SH-SY5Y (cell line): ENCODE data around the gene UBE2J2.

ENCODE experiments used
- GATA2 ChIP-seq: IDR thresholded peaks from 2 replicates; pipeline ENCODE4 v1.6.1; 2011; ENCODE audit warnings: mild to moderate bottlenecking, low read depth, low read length
- GATA3 ChIP-seq: IDR thresholded peaks from 2 replicates; pipeline ENCODE4 v1.6.1; 2011; ENCODE audit warnings: low read depth, mild to moderate bottlenecking, low read length, moderate library complexity

The UBE2J2 gene

DNA sequence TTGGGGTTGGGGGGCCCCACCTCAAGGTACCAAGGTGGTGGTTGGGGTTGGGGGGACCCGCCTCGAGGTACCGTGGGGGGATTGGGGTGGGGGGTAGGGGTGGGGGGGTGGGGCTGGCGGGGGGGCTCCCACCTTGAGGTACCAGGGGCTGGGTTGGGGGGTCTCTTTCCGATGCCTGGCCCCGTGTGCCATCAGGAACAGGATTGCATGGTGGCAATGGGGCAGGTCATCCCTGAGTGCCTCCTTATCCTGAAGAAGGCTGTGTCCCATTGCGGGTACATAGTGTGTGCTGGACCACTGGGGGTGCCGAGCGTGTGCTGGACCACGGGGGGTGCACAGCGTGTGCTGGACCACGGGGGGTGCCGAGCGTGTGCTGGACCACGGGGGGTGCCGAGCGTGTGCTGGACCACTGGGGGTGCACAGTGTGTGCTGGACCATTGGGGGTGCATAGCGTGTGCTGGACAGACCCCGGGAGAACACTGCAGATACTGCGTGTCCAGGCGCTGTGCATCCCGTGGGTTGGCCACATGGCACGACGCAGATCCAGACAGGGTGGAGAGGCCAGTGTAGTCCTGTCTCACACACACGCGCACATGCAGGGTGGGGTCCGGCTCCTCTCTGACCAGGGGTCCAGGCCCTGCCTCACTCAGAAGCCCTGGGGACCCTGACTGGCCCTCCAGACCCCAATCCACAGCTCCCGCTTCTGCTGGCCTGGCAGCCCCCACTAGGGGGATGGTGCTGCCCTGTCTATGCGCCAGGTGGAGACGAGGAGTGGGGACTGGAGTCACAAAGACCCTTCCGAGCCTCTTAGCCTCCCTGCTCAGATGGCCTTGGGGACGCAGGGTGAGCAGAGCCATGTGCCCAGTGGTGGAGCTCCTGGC is 10.8 kb upstream of the UBE2J2 start:
- TF ChIP-seq GATA3 (no peak), GATA2 (no peak)

DNA sequence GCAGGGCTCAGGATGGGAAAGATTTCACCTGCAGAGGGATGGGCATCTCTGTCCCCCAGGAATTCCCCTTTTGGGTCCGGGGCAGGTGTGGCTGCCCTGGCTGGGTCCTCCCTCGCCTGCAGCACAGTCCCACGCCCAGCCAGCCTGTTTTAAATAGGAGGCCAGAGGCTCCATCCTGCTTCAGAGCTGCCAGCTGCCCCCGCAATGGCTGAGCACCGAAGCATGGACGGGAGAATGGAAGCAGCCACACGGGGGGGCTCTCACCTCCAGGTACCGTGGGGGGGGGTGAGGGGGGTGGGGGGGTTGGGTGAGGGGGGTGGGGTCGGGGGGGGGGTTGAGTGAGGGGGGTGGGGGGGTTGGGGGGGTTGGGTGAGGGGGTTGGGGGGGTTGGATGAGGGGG is 10.2 kb upstream of the UBE2J2 start:
- TF ChIP-seq GATA3 (no peak), GATA2 (no peak)

- TF ChIP-seq GATA3: no peak
- no peak for TF ChIP-seq GATA2
These were observed 9.3 kb upstream of the UBE2J2 start for GRCh38 chr1:1282998-1283397.

- TF ChIP-seq GATA2 (no peak), GATA3 (no peak)
These were observed 8.1 kb upstream of the UBE2J2 start for GRCh38 chr1:1281533-1282321.

DNA sequence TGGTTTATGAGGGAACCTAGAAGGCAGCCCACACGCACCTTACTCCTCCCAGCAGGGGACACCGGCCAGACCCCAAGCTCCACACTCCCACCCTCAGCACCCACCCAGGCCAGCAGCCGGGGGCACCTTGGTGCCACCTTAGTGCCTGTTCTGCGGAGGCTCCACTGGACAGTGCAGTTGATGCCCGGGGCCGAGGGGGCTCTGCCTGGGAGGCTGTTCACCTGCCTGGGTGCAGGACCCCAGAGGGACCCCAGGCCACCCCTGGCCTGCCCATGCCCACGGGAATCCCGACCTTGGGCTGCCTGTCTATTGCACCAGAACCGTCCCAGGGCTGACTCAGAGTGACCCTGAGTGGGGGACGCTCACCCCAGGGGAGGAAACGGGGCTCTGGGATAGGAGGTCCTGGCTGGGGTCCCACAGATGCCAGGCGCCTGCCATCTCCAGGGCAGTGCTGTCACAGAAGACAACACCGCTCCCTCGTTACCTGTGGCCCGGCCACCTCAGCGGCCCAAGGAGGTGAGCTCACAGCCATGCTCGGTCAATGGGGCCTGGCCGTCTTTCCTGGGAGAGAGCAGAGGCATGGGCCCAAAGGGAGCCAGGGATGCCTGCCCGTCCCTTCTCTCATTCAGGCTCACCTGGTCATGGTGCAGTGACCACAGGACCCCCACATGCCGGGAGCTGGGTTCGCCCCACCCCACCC is 7.3 kb upstream of the UBE2J2 start:
- TF ChIP-seq GATA2: no peak
- no peak for TF ChIP-seq GATA3

DNA sequence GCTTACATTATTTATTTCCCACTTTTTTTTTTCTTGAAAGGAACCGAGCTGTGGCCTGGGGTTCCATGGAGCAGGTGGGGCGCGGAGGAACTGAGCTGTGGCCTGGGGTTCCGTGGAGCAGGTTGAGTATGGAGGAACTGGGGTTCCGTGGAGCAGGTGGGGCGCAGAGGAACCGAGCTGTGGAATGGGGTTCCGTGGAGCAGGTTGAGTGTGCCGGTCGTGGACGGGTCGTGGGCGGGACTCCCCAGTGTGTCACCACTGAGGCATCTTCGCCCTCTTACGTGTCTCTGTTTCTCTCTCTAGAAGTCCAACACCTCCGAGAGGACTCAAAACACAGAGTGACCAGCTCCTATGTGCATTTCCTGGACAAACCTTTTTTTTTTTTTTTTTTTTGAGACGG is 5.4 kb upstream of the UBE2J2 start:
- TF ChIP-seq GATA2 (no peak), GATA3 (no peak)

DNA sequence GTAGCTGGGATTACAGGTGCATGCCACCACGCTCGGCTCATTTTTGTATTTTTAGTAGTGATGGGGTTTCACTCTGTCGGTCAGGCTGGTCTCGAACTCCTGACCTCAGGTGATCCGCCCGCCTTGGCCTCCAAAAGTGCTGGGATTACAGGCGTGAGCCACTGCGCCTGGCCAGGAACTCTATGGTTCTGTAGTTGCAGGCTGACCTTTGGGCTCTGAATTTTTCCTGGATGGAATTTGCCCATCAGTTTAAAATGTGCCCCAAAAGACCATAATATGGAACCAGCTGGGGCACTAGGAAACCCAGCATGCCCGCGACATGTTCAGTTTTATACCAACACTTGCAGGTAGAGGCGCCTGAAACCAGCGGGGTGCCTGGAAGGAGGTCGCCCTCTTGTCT is 5.0 kb upstream of the UBE2J2 start:
- TF ChIP-seq GATA3 (no peak), GATA2 (no peak)

DNA sequence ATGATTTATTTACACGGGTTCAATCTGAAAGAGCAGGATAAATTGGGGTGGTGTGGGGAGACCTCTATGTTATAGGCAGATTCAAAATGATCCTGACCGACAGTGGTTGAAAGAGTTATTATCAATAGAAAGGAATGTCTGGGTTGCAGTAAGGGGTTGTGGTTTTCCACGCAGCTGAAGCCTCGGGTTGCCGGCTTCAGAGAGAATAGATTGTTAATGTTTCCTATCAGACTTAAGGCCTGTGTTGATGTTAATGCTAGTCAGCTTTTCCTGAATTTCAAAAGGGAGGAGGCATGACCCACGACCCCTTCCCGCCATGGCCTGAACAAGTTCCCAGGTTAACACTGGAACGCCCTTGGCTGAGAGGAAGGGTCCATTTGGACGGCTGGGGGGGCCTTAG is 2.2 kb upstream of the UBE2J2 start:
- TF ChIP-seq GATA3 (no peak), GATA2 (no peak)

DNA sequence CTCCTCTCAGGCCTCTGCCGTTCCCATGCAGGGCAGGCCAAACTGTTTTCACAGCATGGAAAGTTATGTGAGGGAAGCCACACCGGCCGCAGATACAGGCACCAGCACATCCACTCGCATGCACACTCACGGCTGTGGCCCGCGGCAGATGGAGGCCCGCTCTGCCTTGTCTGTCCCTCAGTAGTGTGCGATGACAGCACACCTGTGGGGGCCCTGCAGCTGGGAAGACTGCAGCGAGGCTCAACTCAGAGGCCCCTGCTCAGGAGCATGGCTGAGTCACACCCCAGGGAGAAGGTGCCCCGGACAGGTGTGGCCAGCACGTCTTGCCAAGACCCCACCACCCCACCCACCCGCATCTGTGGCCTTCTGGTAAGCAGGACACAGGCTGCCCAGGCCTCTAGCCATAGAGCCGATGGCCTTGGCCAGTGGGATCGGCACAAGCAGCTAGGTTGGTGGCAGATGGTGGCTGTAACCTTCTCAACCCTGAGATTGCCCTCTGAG is 1.3 kb upstream of the UBE2J2 start:
- TF ChIP-seq GATA3 (no peak), GATA2 (no peak)

GRCh38 chr1:1274299-1274930 is 761 bp upstream of the UBE2J2 start:
- TF ChIP-seq GATA3 (no peak), GATA2 (no peak)

DNA sequence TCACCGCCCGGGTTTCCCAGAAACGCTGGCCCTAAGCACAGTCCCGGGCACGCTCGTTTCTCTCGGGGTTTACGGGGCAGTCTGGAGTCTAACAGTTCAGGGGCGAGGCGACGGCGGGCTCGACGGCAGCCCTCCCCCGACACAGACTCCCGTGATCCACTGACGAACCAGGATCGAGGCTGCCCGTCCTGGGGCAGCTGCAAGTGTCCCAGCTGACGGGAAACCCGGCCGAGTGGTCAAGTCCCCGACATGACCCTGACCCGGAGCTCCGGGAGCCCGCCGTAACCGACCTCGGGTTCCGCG is 494 bp downstream of the UBE2J2 start:
- TF ChIP-seq GATA3 (no peak), GATA2 (no peak)

DNA sequence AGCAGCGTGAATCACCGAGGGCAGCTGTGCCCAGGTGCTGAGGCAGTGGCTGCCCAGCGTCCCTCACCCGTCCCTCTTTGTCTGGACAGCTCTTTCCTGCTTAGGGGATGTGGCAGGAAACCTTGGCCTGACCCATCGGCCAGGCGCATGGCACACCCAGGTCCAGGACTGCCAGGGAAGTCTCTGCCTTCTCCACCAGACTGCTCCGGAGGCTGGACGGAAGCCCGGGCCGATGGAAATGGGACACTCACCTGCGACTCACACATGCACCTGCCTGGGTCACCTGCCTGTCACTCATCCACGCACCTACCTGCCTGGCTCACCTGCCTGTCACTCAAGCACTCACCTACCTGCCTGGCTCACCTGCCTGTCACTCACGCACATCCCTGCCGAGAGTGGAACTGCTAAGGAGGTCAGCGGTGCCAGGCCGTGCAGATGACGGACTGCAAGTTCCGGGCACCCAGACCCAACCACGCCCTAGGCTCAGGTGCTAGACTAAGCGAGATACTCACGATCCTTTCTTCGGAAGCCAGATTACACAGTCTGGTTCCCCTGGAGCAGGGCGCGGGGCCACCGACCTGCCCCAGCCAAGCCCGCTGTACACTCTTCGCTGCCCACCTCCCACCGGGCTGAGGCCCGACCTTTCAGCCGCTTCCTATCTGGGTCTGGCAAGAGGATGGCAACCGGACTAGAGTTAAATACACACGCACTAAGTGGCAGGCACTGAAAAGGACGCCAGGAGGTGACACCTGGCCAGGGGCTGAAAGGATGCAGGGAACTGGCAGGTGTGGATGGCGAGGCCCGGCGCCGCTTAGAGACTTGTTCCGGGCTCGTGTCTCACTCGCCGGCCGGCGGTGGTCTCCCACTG is 1.1 kb downstream of the UBE2J2 start:
- no peak for TF ChIP-seq GATA2
- no peak for TF ChIP-seq GATA3

- TF ChIP-seq GATA3: no peak
- TF ChIP-seq GATA2: no peak
These were observed 2.8 kb downstream of the UBE2J2 start for GRCh38 chr1:1270813-1271212.
